HG02943 (cell line): ENCODE data around the gene DHX58.

ENCODE experiments used
- ATAC-seq: cut with Tn5 transposase; IDR thresholded peaks from one replicate; pipeline ENCODE4 v1.9.1; 2021; ENCODE audit warnings: mild to moderate bottlenecking, low read depth, moderate library complexity; ENCODE audit not compliant: unreplicated experiment

Gene DHX58

DNA sequence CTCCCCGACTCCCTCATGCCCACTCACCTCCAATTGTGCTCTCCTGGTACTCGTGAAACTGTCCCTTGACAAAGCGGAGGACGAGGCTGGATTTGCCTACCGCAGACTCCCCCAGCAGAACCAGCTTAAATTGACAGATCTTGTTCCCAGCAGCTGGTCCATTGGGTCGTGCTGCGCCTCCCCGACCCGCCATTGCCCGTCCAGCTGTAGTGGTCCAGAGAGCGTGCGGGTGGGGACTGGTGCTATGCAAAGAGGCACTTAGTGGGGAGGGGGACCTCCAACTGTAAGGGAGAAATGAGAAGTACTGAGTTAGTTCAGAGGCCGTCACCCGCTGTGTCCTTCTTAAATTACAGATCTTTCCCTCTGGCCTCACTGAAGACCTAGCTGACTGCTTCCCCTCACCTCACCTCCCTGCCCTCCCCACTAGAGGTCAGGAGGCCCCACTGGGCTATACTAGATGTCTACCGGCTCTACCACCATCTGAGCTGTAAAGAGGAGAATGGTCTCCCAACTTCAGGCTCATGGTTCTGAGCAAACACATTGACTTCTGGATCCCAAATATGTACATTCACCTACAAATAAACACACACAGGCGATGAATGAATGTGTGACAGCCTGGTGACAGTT lies 17.9 kb upstream of the DHX58 start:
- no peak for ATAC-seq

DNA sequence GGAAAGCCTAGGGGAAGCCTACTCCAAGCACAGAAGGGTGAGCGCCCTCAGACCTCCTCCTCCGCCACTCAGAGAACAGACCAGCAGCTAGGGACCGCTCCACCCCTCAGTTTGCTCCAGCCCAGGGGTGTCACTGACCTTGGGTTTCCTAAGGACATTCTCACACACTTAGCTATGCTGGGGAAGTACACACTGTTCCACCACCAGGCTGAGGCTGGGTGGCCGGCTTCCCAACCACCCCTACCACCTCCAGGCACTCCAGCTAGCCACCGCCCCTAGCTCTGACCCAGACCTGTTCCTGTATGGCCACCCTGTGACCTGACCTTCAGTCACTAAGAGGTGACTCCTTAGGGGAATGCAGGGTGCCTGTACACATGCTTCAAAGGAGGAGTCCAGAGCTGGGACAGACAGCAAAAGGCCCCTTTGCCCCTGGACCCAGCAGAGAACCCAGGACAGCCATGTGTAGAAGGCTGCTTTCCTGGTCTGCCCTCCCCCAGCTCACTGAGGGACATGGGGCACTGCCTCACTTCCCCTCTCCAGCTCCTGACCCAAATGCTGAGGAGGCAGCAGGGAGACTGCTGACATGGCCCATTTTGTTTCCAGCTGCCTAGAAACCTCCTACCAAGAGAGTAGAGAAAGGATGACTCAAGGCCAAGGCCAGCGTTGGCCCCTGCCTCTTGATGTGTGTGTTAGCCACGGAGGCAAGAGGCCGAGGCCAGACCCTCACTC lies 16.8 kb upstream of the DHX58 start:
- ATAC-seq = no peak

DNA sequence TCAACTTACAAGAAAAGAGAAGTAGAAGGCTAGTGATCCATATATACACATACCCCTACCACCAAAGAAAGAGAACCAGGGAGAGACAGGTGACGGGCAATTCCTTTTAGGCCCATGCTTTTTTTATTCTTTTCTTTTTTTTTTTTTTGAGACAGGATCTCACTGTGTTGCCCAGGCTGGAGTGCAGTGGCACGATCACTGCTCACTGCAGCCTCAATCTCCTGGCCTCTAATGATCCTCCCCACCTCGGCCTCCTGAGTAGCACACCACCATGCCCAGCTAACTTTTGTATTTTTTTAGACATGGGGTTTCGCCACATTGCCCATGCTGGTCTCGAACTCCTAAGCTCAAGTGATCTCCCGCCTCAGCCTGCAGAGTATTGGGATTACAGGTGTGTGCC lies 14.9 kb upstream of the DHX58 start:
- ATAC-seq = no peak

DNA sequence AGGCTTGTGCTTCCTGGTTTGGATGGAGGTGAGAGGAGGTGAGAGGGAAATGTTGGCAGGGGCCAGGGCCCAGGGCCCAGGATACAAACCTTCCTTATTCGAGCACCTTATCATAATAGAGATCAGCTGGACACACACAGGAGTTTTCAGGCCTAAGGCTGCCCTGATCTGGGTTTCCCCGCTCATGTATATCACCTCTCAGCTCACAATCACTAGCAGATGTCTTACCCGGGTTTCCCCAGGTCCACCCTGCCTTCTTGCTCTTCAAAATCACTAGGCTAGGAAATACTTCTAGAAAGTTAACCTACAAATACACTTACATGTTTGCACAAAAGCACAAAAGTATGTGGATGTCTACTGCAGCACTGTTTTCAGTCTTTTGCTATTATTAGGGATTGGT lies 14.3 kb upstream of the DHX58 start:
- ATAC-seq = no peak

DNA sequence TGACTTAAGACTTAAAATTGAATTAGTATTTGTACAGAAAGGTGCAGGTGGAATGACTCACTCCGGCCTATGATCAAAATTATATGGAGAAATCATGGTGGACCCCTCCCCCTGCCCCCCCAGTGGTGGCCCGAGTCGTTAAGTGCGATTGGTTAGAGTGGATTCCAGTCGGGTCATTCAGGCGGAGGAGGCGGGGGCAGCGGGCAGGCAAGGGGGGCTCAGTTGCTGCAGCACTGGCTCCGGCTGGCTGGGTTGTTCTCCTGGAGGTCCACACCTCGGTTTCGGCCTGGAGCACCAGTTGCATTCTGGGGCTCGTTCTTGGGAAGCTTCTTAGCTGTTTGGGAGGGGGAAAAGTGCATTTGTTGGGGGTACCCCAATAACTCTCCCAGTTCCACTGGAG lies 13.1 kb upstream of the DHX58 start:
- ATAC-seq = no peak

DNA sequence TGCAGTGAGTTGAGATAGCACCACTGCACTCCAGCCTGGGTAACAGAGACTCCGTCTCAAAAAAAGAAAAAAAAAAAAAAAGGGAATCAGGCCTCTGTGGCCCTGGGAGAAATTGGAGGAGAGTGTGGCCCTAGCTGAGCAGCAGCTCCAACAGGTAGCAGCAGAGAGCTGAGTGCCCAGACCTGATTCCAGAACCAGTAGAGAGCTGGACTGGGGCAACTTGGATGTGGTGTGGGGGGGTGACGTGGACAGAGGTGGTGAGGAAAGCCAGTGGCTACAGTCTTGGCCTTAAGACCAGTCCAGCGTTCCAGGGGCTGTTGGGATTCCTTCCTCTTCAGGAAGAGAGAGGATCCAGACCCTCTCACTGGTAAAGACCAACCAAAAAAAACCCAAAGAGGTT lies 11.7 kb upstream of the DHX58 start:
- no peak for ATAC-seq

DNA sequence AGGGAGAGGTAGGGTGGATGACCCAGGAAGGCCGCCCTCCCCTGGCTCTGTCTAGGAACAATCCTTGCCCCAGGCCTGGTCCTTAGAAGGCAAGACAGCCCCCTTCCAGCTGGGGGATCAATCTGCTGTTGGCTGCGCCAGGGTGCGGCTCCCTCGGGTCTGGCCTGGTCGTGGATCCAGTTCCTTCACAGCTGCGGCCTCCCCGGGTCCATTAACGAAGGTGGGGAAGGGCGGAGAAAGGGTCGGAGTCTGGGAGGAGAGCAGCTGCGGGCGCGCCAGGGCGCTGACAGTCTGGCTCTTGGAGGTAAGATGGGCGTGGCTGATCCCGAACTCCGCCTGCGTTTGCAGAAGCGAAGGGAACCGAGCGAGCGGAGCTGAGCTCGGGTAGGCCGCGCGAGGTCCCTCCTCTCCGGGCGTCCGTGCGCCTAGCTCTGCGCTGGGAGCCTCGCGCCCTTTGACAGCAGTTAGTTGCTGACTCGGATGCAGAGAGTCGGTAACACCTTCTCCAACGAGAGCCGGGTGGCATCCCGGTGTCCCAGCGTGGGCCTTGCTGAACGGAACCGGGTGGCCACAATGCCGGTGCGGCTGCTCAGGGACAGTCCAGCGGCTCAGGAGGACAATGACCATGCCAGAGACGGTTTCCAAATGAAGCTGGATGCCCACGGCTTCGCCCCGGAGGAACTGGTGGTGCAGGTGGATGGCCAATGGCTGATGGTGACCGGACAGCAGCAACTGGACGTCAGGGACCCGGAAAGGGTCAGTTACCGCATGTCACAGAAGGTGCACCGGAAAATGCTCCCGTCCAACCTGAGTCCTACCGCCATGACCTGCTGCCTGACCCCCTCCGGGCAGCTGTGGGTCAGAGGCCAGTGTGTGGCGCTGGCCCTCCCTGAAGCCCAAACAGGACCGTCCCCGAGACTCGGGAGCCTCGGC lies 10.1 kb upstream of the DHX58 start, which contains the start of gene HSPB9:
Gene HSPB9, plus strand, starts transcription at position 434 of the 933 bp plus-strand sequence. Its CDS starts 47 bp downstream, at position 481.
- ATAC-seq = no peak

DNA sequence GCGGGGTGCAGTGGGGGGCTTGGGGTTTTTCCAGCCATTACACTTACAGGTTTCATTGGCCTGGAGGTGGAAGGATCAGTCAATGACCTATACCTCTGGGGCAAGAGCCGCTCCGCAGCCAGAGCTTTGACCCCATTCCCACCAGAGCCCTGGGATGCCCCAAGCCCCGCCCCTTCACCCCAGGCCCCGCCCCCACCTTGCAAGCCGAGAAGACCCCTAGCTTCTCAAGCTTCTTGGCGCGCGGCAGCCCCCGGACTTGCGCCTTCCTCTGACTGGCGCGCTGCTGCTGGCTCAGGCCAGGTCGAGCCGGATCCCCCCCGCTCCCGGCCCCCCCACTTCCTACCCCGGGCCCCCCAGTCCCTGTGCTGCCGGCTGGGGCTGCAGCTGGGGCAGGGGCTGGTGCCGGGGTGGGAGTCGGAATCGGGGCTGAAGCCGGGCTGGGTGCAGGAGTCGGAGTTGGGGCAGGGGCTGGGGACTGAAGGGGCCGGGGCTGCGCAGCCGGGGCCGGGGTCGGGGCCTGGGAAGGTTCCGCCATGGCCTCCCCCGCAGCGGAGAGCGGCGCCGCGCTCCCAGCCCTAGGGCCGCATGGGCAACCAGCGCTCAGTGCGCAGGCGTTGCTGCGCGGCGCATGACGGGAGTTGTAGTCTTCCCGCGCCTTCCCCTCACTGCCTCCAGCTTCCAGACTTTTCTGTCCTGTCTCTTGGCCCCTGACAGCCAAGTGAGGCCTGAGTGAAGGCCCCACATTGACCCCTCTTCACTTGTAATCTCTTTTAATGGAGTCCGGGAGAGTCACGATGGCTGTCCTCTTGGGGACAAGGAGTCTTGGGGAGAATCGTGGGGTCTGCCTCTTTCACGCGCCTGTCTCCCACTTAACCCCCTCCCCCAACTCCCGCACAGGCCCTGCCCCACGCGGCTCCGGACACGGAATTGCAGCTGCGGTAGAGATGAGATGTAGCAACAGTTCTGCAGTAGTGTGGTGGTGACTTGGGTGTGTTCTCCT lies 8.6 kb upstream of the DHX58 start, which contains the start of gene KAT2A:
Gene KAT2A, minus strand, starts transcription at position 598 of the 1,000 bp plus-strand sequence. Its CDS starts 63 bp downstream, at position 535.
- ATAC-seq = peak; percentile 67

DNA sequence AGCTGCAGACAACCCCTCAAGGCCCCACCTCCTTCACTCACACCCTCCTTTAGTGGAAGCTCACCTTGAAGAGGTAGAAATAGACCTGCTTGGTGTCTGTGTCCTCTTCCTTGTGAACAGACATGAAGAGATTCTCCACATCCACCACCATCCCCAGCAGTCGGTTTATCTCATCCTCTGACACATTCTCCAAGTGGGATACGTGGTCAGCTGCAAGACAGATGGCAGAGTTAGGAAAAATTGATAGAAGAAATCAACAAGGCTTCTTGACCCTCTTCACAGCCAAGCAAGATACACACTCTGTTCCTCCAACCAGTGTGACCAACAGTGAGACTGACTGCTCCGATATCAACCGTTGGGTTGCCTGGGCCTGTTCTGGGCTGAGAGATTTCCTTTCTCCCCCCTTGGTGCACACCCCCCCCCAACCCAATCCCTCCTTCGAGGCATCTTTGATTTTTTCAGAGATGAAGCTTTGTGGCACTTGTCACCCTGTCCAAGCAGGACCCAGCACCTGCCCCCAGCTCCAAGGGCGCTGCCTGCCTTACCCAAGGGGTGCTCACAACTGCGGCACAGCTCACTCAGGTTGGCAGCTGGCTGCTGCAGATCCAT lies 7.8 kb upstream of the DHX58 start:
- no peak for ATAC-seq

DNA sequence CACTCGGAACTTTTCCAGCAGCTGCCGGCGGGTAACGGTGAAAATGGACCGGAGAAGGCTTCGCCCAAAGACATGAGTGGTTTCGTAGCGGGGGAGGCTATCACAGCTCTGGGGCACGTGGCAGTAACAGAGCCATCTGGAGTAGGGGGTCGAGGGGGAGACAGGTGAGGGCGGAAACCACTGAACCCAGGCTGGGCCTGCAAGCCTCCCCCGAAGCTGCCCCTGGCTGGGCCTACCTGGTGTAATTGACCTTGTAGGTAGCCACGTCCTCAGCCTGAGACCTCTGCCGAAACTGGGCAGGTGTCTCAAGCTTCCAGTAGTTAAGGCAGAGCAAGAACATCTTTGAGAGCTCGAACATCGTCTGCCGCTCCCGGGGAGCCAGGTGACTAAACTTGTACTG lies 6.8 kb upstream of the DHX58 start:
- no peak for ATAC-seq

DNA sequence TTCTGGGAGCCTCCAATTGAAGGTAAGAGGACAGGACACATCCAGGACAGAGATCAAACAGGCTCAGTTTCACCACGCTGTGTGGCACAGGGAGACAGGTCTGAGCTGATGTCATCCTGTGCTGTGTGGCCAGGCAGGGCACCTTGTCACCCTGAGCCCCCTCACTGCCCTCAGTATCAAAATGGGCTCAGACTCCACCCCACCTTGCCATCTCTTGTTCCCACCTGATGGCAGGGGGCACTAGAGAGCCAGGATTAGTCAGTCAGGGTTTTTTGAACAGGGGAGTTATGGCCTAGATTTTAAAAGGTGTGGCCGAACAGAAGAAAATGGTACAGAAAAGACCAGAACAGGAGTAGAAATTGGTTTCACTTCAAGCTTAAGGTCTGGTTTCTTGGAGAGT lies 6.0 kb upstream of the DHX58 start:
- ATAC-seq = no peak

DNA sequence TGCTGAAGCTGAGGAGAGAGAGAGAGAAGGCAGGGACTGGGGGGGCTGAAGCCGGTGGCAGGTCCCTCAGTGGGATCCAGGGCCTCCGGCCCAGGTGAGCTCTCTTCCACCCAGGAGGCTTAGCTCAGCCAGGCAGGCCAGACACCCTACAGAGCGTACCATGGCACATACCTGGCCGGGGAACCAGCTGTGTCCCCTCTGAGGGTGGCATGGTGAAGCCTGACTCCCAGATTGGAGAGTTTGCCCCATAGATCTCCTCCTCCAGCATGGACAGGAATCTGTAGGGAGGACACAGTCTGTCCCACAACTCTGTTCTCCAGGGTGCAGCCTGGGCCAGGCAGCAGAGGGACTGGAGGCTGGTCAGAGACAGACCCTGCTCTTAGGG lies 5.6 kb upstream of the DHX58 start:
- ATAC-seq = no peak

DNA sequence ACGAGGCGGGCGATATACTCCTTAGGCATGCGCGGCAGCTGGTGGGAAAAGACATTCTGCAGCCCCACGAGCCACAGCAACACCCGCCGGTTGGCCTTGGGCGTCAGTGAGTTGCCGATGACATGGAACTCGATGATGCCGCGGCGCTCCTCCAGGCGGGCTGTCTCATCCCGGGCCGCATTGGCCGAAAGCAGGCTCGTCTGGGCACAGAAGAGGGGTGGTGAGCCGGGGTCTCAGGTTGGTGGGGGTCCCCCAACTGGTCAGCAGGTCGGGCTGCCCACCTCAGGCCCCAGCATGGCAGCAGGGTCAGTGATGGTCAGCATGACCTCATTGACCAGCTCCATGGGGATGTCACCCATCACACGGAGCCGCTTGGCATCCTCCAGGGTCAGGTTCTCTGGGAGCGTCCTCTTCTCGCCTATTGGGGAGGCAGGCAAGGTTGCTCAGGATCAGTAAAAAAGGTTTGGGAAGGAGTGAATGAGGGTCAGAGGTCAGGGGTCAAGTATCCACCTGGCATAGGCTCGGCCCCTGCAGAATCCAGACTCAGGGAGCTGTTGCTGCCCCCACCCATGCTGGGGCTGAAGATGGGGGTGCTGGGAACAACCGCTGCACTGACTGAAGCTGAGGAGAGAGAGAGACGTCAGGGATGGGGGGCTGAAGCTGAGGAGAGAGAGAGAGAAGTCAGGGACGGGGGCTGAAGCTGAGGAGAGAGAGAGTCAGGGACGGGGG lies 5.0 kb upstream of the DHX58 start:
- no peak for ATAC-seq

DNA sequence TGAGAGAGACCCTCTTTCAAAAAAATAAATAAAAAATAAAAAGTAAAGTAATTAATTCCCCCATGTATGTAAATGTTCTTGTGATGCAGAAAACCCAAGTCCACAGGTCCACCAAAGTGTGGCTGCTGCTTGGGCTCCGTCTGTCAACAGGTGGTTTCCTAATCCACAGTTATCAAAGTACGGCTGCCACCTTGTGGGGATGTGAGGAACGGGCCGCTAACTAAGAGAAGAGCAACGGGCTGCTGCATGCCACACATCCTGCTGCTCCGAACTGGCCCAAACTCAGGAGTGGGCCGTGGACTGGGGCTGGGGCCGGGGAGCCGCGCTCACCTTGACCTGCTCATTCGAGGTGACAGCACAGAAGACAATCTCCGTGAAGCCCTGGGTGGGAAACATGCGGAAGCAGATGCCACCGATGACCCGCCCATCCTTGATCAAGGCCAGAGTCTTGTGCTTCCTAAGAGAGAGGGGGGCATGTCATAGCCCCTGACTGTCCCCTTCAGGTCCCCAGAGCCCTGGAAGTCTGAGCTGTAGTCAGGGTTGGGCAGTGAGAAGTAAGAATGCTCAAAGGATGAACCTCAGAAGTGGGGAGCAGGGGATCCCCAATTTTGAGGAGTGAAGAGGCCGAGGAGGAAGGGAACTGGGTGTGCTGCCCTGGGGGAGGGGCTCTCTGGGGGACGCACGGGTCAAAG lies 4.3 kb upstream of the DHX58 start:
- no peak for ATAC-seq

DNA sequence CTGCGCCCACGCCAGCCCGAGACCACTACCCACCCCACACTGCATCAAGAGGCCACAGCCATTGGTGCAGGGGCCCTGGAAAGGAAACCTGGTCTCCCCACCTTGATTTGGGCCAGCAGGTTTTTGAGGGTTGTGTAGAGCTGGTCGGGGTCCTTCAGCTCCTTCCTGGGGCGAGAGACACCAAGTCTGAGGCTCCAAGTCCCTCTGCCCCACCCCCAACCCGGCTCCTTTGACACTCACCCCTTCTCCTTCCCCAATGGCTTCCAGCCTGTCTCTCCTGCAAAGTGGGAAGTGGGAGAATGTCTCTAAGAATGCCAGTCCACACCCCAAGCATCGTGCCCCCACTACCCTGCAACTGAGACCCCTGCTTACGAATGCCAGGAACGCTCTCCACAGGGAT lies 1.6 kb upstream of the DHX58 start:
- ATAC-seq = no peak

DNA sequence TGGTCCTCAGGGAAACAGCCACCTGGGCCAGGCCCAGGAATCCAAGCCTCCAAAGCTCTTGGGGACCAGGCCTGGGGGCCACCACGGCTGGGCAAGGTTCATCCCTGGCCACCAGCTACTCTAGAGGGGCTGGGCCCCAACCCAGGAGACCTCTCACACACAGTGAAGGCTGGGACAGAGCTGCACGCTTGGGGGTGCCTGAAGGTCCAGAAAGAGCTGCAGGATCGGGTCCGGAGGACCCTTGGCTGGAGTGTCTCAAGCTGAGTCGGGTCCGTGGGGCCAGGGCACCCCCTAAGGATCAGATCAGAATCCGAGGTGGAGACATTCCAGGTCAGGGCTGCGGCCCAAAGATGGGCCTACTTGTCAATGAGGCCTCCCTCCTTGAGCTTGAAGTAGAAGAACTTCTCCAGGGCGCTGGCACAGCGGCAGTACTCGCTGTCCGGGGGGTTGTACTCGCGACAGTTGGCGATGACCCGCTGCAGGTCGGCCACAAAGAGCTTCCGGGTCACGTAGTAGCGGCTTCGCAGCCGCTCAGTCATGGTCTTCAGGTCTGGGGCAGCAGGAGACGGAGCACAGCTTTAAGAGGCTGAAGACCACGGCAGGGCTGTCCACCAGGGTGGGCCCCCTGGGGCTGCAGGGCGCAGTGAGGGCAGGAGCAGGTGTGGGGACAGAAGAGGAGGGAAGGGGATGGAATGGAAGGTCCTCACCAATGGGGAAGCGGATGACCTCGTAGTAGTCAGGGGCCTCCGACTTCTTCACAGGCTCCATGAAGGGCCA lies 967 bp upstream of the DHX58 start:
- ATAC-seq = no peak

DNA sequence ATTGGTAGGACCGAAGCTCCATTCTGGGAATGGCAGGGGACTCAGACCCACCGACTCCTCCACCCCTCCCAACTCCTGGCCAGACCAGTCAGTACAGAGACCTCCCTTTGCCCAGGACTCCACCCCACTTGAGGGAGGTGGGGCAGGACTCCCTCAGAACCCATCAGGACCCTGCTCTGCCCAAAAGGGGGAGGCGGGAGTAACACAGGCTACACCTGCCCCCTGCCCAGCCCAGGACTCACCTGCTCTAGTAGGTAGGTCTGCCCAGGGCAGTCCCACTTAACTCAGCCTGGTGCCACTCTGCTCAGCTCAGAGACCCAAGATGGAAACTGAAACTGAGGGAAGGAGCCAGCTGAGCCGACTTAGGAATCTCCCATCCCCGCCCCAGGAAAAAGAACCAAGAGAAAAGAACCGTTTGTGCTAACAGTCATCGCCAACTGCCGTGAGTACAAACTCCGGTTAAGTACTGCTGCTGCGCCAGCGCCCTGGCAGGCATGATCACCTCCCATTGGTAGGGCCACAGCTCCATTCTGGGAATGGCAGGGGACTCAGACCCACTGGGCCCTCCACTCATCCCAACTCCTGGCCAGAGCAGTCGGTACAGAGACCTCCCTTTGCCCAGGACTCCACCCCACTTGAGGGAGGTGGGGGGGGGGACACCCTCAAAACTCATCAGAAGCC lies 503 bp downstream of the DHX58 start:
- ATAC-seq = no peak
